Measurements from ENCODE around the gene KIDINS220. TPM values are rescaled to one million over a fixed set of nuclear protein-coding genes. Genes with fewer than 3 reads are reported as not detected.

Gene KIDINS220
- total RNA-seq, 1 experiment from 2014 or later, result 20.1 TPM

GRCh38 chr2:8722986-8723385 is 114.4 kb downstream of the KIDINS220 start:
- no peak for ATAC-seq
- RAD21 ChIA-PET (ENCODE audit: low non-redundant PET in 1 of 2, low total read pairs in 2 of 2, uncharacterized antibody in 2 of 2, unreplicated experiment in 2 of 2), result no interaction called here
- Histone ChIP-seq H4K20me1 (ENCODE audit: insufficient read depth) (no peaks in the 10 kb centered on the region), H3K9ac (ENCODE audit: low read length) (no peak overlapping the region), H3K9me2 (ENCODE audit: insufficient read depth) (no peaks in the 10 kb centered on the region), H3K27me3 (ENCODE audit: insufficient read depth, low read length) (no peaks in the 10 kb centered on the region), H3K4me3 (replicated peaks in 1 of 2; ENCODE audit: low read depth in 1 of 2, low read length in 2 of 2) (no peak overlapping the region), H3K4me1 (ENCODE audit: control insufficient read depth in 1 of 2, insufficient read depth in 2 of 2, low read length in 2 of 2) (no peaks in the 10 kb centered on the region), H3K4me2 (ENCODE audit: low read length) (no peak overlapping the region), H3K27ac (ENCODE audit: low read depth, low read length) (no peak overlapping the region), H3K36me3 (ENCODE audit: control insufficient read depth in 1 of 2, insufficient read depth in 2 of 2, low read length in 2 of 2) (no peaks in the 10 kb centered on the region), H2AFZ (ENCODE audit: low read depth, low read length, poor library complexity, severe bottlenecking) (no peak overlapping the region), H3K9me3 (ENCODE audit: control insufficient read depth in 1 of 2, insufficient read depth in 1 of 2, low read depth in 1 of 2, low read length in 2 of 2) (no peaks in the 10 kb centered on the region), H3K79me2 (ENCODE audit: insufficient read depth, low read length) (no peaks in the 10 kb centered on the region)
- no TSS peak for BruUV-seq (replicated peaks)
- intact Hi-C loops (cut with micrococcal nuclease), result no loop called here
- CTCF ChIA-PET, result no interaction called here
- no peak for DNase-seq (ENCODE audit: low read depth, low spot score)
- TF ChIP-seq CEBPB (IDR thresholded peaks at IDR 0.05; ENCODE audit: low read depth) (no peak), REST (IDR thresholded peaks at IDR 0.05; ENCODE audit: low read depth) (no peak), CTCF (IDR thresholded peaks at IDR 0.05 in 2 of 3, conservative IDR thresholded peaks at IDR 0.05 in 1 of 3; ENCODE audit: borderline replicate concordance in 1 of 3, insufficient read depth in 1 of 3, low read depth in 2 of 3, low read length in 2 of 3) (no peak), POLR2A (IDR thresholded peaks at IDR 0.05; ENCODE audit: borderline replicate concordance, extremely low read depth, insufficient read depth, insufficient read length) (no peak), POLR2AphosphoS5 (IDR thresholded peaks at IDR 0.05; ENCODE audit: low read depth, low read length) (no peak), SP1 (IDR thresholded peaks at IDR 0.05; ENCODE audit: low read depth) (no peak), SIN3A (IDR thresholded peaks at IDR 0.05; ENCODE audit: low read depth) (no peak), JUND (IDR thresholded peaks at IDR 0.05) (no peak)
- POLR2A ChIA-PET, result no interaction called here
